Measurements from ENCODE around the gene RNF19B.

DNA sequence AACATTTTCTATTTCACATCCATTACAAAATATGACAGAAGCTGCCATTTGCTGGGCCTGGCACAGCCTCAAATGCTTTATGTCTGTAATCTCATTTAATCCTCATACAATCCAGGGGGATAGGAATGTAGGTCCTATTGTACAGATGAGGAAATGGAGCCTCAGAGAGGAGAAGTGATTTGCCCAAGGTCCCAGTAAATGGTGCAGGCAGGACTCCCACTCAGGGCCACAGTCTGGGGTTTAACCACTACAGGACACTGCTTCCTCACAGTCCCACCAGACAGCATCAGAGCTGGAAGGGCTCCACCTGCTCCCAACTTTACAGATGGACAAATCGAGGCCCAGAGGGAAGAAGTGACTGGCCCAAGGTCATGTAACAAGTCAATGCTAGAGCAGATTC lies 20.6 kb upstream of the RNF19B start:
- TF ChIP-seq, protein P1, sequence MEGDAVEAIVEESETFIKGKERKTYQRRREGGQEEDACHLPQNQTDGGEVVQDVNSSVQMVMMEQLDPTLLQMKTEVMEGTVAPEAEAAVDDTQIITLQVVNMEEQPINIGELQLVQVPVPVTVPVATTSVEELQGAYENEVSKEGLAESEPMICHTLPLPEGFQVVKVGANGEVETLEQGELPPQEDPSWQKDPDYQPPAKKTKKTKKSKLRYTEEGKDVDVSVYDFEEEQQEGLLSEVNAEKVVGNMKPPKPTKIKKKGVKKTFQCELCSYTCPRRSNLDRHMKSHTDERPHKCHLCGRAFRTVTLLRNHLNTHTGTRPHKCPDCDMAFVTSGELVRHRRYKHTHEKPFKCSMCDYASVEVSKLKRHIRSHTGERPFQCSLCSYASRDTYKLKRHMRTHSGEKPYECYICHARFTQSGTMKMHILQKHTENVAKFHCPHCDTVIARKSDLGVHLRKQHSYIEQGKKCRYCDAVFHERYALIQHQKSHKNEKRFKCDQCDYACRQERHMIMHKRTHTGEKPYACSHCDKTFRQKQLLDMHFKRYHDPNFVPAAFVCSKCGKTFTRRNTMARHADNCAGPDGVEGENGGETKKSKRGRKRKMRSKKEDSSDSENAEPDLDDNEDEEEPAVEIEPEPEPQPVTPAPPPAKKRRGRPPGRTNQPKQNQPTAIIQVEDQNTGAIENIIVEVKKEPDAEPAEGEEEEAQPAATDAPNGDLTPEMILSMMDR (IDR thresholded peaks at IDR 0.05) = no peak
- TF ChIP-seq POLR2A (IDR thresholded peaks at IDR 0.05) = no peak

Data from body of pancreas (tissue), 4 donors.